Neural crest cell (in vitro differentiated cells): ENCODE results near the gene RER1. TPM values are rescaled to one million over a fixed set of nuclear protein-coding genes. Genes with fewer than 3 reads are reported as not detected.

Experiments
- DNase-seq: peaks from one replicate; pipeline ENCODE4 v3.0.0; 2021; ENCODE audit warnings: low read depth, mixed read lengths, low spot score
- H3K27ac Mint-ChIP-seq: one replicate; pipeline ENCODE4 v1.8.0; 2021; ENCODE audit warnings: mild to moderate bottlenecking, mixed read lengths; ENCODE audit not compliant: unreplicated experiment
- H3K27me3 Mint-ChIP-seq: 2 replicates; pipeline ENCODE4 v1.8.0; 2021; ENCODE audit warnings: low read depth, mild to moderate bottlenecking, mixed read lengths
- H3K36me3 Mint-ChIP-seq: 2 replicates; pipeline ENCODE4 v1.8.0; 2021; ENCODE audit warnings: low read depth, mild to moderate bottlenecking, mixed read lengths
- H3K4me1 Mint-ChIP-seq: 2 replicates; pipeline ENCODE4 v1.8.0; 2021; ENCODE audit warnings: mixed read lengths
- H3K4me3 Mint-ChIP-seq: one replicate; pipeline ENCODE4 v1.8.0; 2021; ENCODE audit warnings: mild to moderate bottlenecking, mixed read lengths
- H3K9me3 Mint-ChIP-seq: 2 replicates; pipeline ENCODE4 v1.8.0; 2021; ENCODE audit warnings: mixed read lengths
- total RNA-seq: library from RNA; stranded (reverse); gene quantifications from 2 replicates; pipeline ENCODE4 v1.2.1, GENCODE V29; 2021
- TF ChIP-seq, protein P1 (sequence below): fragments of 200-600 bp; sonication (generic); conservative IDR thresholded peaks from 2 replicates; pipeline ENCODE4 v1.5.0; 2021; ENCODE audit warnings: antibody characterized with exemption, mild to moderate bottlenecking

RER1 gene
- total RNA-seq, 1 donor from 2014 or later: 108 TPM

DNA sequence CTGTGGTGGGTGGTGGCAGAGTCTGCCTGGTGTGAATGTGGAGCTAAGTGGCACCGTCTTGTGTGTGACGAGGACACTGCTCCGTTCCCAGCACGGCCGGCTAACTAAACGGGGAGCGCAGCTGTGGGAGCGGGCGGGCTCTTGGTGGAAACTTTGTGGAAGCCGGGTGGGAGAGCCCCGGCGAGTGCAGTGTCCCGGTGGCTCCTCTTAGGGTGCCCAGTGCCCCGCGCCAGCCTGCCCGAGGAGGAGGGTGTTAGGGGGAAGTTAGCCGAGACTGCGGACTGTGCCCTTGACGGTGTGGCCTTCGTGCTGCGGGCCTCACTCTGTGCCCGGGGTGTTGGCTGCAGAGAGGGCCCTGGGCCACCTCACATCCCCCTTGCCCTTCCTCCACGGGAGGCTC, 10.8 kb downstream of the RER1 start:
- Mint-ChIP-seq H3K27ac (no peak overlapping the region), H3K4me3 (no peak overlapping the region), H3K27me3 (no peaks in the 10 kb centered on the region), H3K4me1 (no peaks in the 10 kb centered on the region), H3K9me3 (no peaks in the 10 kb centered on the region), H3K36me3 (peaks cover 7% of the 10 kb centered on the region)
- DNase-seq: no peak
- TF ChIP-seq, protein P1, sequence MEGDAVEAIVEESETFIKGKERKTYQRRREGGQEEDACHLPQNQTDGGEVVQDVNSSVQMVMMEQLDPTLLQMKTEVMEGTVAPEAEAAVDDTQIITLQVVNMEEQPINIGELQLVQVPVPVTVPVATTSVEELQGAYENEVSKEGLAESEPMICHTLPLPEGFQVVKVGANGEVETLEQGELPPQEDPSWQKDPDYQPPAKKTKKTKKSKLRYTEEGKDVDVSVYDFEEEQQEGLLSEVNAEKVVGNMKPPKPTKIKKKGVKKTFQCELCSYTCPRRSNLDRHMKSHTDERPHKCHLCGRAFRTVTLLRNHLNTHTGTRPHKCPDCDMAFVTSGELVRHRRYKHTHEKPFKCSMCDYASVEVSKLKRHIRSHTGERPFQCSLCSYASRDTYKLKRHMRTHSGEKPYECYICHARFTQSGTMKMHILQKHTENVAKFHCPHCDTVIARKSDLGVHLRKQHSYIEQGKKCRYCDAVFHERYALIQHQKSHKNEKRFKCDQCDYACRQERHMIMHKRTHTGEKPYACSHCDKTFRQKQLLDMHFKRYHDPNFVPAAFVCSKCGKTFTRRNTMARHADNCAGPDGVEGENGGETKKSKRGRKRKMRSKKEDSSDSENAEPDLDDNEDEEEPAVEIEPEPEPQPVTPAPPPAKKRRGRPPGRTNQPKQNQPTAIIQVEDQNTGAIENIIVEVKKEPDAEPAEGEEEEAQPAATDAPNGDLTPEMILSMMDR: no peak

DNA sequence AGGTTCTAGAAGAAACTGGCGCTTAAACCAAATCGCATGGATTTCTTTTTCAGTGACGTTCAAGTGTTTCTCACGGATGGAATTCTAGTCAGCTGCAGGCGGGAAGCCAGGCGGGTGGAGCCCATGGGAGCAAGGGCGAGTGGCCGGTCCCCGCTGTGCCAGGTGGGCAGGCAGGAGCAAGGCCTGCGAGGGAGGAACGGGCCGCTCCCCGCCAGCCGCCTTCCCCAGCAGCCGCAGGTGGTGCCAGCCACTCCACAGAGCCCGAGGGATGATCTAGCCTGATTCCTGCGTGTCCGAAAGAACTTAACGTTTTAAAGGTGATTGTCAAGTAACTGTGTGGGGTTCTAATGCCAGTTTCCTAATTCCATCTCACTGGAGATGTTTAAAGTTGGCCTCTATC, 11.6 kb downstream of the RER1 start:
- H3K4me1 Mint-ChIP-seq: no peaks in the 10 kb centered on the region
- TF ChIP-seq, protein P1: no peak

DNA sequence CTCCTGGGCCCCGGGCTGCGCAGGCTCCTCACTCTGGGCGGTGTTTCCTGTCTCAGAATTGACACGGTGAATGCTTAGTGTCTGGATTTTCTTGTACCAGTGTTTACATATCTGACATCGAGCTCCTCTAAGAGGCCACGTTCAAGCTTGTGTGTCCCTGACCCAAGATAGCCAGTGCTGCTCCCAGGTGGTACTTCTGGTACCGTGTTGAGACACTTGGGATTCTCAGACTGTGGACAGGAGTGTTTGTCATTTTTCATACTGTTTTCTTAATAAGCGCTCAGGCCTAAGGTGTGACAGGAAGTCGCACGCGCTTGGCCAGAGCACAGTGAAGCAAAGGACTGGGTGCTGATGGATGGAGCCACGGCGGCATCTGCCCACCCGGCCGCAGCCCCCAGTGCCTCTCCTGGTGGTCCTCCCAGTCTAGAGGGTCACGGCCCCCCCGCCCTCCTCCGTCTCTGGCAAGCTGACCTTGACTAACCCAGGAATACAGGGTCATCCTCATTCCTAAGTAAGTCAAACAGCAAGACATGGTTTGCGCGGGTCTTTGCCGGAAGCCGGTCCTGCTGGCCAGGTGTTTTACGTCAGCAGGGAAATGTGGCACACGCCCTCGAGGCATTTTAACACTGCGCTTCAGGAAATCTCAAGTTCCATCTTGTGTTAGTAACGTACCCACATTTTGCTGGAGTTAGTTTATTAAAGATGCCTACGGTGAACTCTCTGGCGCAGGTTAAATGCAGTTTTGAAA, 12.7 kb downstream of the RER1 start:
- no peaks in the 10 kb centered on the region for H3K9me3 Mint-ChIP-seq
- H3K4me1 Mint-ChIP-seq: no peaks in the 10 kb centered on the region
- TF ChIP-seq, protein P1: no peak
- H3K27ac Mint-ChIP-seq: no peak overlapping the region
- peak overlapping the region; percentile 47 for H3K4me3 Mint-ChIP-seq
- H3K27me3 Mint-ChIP-seq: no peaks in the 10 kb centered on the region
- H3K36me3 Mint-ChIP-seq: peaks cover 4% of the 10 kb centered on the region
- DNase-seq: no peak

More for the DNA sequence above, 11.6 kb downstream of the RER1 start:
- no peaks in the 10 kb centered on the region for H3K27me3 Mint-ChIP-seq
- DNase-seq: no peak
- H3K4me3 Mint-ChIP-seq: no peak overlapping the region
- no peaks in the 10 kb centered on the region for H3K9me3 Mint-ChIP-seq
- H3K36me3 Mint-ChIP-seq: peaks cover 7% of the 10 kb centered on the region
- H3K27ac Mint-ChIP-seq: no peak overlapping the region

DNA sequence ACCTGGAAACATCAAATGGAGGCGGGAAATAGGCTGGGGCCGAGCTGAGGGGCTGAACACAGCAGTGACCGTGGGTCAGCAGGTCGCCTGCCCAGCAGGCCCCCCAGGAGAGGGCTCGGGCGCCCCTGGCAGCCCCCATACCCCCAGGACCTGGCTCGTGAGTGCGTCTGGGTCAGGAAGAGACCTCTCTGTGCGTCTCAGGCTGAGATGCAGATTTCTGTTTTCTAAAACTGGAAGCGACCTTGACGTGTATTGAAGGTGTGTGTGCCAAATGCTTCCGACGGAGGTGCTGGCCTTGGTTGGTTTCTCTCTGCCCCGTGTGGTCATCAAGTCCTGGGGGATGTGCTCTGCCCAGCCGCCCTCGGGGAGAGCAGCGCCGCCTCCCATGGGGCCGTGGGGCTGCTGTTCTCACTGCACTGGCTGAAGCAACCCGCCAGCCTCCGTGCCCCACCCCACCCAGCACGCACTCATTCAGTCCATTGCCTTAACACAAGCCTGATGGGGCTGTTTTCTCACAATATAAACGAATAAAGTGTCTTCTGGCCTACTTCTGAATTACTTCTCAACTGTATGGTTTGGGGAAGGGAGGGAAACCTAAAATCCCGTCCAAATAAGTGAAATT, 13.4 kb downstream of the RER1 start:
- peaks cover 3% of the 10 kb centered on the region for H3K36me3 Mint-ChIP-seq
- H3K27ac Mint-ChIP-seq: no peak overlapping the region
- TF ChIP-seq, protein P1: no peak
- no peaks in the 10 kb centered on the region for H3K4me1 Mint-ChIP-seq
- H3K4me3 Mint-ChIP-seq: peak overlapping the region; percentile 47
- no peaks in the 10 kb centered on the region for H3K27me3 Mint-ChIP-seq
- H3K9me3 Mint-ChIP-seq: no peaks in the 10 kb centered on the region
- no peak for DNase-seq

DNA sequence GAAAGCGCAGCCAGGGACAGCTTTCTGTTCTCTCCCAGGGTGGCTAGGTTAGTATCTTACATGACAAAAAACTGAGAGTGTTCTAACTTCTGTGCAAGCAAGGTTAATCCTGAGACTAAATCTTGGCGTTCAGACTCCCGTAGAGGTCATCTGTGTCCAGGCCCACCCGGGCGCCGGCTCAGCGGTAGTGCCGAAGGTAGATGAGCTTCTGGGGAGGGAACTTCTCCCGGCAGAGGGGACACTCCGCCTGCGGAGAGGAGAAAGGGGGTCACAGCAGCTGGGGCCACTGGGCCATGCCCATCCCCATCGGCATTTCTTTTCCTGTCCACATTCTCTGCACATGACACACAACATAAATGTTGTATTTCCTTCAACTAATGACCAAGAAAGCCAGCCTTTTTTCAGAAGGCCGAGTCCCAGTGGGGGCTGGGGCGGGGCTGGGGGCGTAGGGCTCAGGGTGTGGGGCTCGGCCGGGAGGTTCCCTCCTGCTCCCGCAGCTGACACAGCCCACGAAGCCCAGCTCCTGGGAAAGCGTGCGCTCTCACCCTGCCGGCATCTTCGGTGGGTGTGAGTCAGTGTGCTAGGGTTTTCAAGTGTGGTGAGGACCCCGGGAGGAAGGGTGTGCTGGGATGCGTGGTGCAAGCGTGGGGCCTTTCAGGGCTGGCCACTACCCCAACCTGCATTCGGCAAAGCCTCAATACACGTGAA, 14.1 kb downstream of the RER1 start:
- TF ChIP-seq, protein P1: no peak
- Mint-ChIP-seq H3K27ac (no peak overlapping the region), H3K27me3 (no peaks in the 10 kb centered on the region), H3K4me1 (no peaks in the 10 kb centered on the region), H3K4me3 (peak overlapping the region; percentile 41), H3K9me3 (no peaks in the 10 kb centered on the region), H3K36me3 (no peaks in the 10 kb centered on the region)
- DNase-seq: no peak
